Brain microvascular endothelial cell (primary cell): ENCODE data around the gene TM4SF20.

Experiments
- DNase-seq: peaks from one replicate; pipeline ENCODE4 v3.0.0-alpha.2; 2020
- H3K27ac ChIP-seq: fragments of 250-450 bp; sonication (Bioruptor Pico); 2 replicates; pipeline ENCODE4 v1.5.1; 2020; ENCODE audit warnings: mild to moderate bottlenecking, moderate library complexity
- H3K27me3 ChIP-seq: fragments of 250-450 bp; sonication (Bioruptor Pico); replicated peaks from 2 replicates; pipeline ENCODE4 v1.5.1; 2020; ENCODE audit warnings: mild to moderate bottlenecking
- H3K36me3 ChIP-seq: fragments of 250-450 bp; sonication (Bioruptor Pico); replicated peaks from 2 replicates; pipeline ENCODE4 v1.5.1; 2020; ENCODE audit warnings: mild to moderate bottlenecking
- H3K4me3 ChIP-seq: 2 replicates; pipeline ENCODE4 v1.5.1; 2011; ENCODE audit warnings: low read depth, mild to moderate bottlenecking, control low read depth, low read length, moderate library complexity
- in situ Hi-C: cut with HindIII; loops from 2 replicates; pipeline ENCODE4 v1.10.0; 2017; ENCODE audit warnings: low sequenced_read_pairs, low pct_ligation_motif_present
- TF ChIP-seq, protein P1 (sequence below): IDR thresholded peaks from 2 replicates; pipeline ENCODE4 v1.5.1; 2011; ENCODE audit warnings: low read depth, mild to moderate bottlenecking, moderate library complexity, low read length, control low read depth, inconsistent platforms; ENCODE audit errors: missing control alignments

The TM4SF20 gene

GRCh38 chr2:227341553-227341952, 37.6 kb downstream of the TM4SF20 start:
- Histone ChIP-seq H3K36me3 (no peaks in the 10 kb centered on the region), H3K4me3 (no peak overlapping the region), H3K27me3 (no peaks in the 10 kb centered on the region), H3K27ac (no peak overlapping the region)
- DNase-seq, result no peak
- TF ChIP-seq, protein P1, sequence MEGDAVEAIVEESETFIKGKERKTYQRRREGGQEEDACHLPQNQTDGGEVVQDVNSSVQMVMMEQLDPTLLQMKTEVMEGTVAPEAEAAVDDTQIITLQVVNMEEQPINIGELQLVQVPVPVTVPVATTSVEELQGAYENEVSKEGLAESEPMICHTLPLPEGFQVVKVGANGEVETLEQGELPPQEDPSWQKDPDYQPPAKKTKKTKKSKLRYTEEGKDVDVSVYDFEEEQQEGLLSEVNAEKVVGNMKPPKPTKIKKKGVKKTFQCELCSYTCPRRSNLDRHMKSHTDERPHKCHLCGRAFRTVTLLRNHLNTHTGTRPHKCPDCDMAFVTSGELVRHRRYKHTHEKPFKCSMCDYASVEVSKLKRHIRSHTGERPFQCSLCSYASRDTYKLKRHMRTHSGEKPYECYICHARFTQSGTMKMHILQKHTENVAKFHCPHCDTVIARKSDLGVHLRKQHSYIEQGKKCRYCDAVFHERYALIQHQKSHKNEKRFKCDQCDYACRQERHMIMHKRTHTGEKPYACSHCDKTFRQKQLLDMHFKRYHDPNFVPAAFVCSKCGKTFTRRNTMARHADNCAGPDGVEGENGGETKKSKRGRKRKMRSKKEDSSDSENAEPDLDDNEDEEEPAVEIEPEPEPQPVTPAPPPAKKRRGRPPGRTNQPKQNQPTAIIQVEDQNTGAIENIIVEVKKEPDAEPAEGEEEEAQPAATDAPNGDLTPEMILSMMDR, result no peak
- in situ Hi-C loops, result no loop called here

- no peak for DNase-seq
- H3K4me3 ChIP-seq, result no peak overlapping the region
- TF ChIP-seq, protein P1, result no peak
- H3K36me3 ChIP-seq, result peaks cover 8% of the 10 kb centered on the region
- H3K27me3 ChIP-seq, result no peaks in the 10 kb centered on the region
- in situ Hi-C loops, result no loop called here
- H3K27ac ChIP-seq, result no peak overlapping the region
Measured at GRCh38 chr2:227340106-227340505, 39.0 kb downstream of the TM4SF20 start.

DNA sequence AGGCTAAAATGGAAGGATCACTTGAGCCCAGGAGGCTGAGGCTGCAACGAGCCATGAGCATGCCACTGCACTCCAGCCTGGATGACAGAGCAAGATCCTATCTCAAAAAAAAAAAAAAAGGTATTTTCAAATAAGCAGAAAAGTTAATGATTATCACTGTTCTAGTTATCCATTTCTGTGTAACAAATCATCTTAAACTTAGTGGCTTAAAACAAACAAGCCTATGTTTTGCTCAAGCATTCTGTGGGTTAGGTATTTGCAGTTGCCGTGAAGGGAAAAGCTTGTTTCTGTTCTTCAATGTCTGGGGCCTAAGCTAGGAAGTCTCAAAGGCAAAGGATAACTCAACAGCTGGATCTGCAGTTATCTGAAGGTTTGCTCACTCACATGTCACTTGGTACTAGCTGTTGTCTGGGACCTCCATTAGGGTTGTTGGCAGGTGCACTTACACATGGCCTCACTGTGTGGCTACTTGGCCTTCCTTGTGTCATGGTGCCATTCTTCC, 40.0 kb downstream of the TM4SF20 start:
- Histone ChIP-seq H3K27ac (no peak overlapping the region), H3K4me3 (no peak overlapping the region), H3K27me3 (no peaks in the 10 kb centered on the region), H3K36me3 (peaks cover 8% of the 10 kb centered on the region)
- TF ChIP-seq, protein P1, result no peak
- in situ Hi-C loops, result no loop called here
- no peak for DNase-seq

DNA sequence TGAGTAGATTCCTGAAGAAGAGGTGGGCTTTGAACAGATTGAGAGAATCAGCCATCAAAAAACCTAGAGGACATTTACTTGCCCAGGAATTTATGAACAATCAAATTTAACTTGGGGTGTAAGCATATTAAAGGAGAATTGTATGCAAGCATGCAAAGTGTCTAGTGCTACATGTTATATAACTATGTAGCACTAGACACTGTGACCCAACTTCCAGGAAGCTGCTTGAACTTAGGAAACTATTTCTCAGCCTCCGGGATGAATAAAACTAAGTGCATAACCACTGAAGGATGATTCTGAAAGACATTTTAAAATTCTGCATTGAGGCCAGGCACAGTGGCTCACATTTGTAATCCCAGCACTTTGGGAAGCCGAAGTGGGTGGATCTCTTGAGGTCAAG, 41.7 kb downstream of the TM4SF20 start:
- in situ Hi-C loops, result no loop called here
- TF ChIP-seq, protein P1, result no peak
- H3K27me3 ChIP-seq, result no peaks in the 10 kb centered on the region
- no peak overlapping the region for H3K4me3 ChIP-seq
- H3K27ac ChIP-seq, result no peak overlapping the region
- H3K36me3 ChIP-seq, result peaks cover 14% of the 10 kb centered on the region
- no peak for DNase-seq

DNA sequence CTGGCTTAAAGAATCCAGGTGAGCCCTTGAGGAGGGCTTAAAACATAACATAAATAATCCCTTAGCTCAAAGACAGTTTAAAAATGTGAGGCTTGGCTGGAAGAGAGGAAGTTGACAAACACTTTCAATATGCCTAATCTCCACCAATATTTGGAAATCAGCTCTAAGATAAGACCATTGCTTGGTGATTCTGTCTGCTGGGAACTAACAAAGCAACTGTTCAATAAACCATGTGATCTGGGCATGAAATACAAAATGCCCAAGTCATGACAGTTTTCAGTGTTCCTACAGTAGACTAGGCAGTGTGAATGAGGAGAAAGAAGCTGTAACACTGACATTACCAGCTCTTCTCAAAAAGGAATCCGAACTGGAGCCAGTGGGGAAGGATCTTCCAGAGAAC, 43.4 kb downstream of the TM4SF20 start:
- H3K4me3 ChIP-seq, result no peak overlapping the region
- peaks cover 14% of the 10 kb centered on the region for H3K36me3 ChIP-seq
- in situ Hi-C loops, result no loop called here
- no peaks in the 10 kb centered on the region for H3K27me3 ChIP-seq
- no peak for DNase-seq
- no peak overlapping the region for H3K27ac ChIP-seq
- TF ChIP-seq, protein P1, result no peak

- H3K27me3 ChIP-seq, result no peaks in the 10 kb centered on the region
- no peak overlapping the region for H3K4me3 ChIP-seq
- no peak for DNase-seq
- H3K27ac ChIP-seq, result no peak overlapping the region
- in situ Hi-C loops, result no loop called here
- TF ChIP-seq, protein P1, result no peak
- H3K36me3 ChIP-seq, result no peaks in the 10 kb centered on the region
Measured at GRCh38 chr2:227326783-227327182, 52.3 kb downstream of the TM4SF20 start.
